Raji (cell line): ENCODE measurements around the gene WDR54.

Source experiments
- POLR2A ChIP-seq: IDR thresholded peaks from 2 replicates; pipeline ENCODE4 v1.6.1; 2011; ENCODE audit warnings: low read depth, low read length, control low read depth; ENCODE audit not compliant: insufficient read depth

Gene WDR54

DNA sequence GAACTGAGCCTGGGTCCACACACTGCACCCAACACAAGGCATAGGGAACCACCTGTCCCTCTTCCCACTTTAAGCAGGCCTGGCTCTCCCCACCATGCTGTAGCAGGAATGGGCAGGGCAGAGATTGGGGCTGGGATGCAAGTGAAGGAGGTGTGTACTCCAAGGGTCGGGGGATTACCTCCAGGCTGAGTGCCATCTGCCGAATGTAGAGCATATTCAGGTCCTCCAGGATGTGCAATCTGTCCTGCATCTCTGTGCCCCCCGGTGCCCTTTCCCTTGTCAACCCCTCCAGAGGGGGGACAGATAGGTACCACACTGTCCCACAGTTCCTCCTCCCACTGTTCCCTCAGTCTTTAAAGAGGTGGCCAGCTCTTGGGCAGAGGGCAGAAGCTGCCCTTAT lies 17.8 kb downstream of the WDR54 start:
- TF ChIP-seq POLR2A, result no peak

DNA sequence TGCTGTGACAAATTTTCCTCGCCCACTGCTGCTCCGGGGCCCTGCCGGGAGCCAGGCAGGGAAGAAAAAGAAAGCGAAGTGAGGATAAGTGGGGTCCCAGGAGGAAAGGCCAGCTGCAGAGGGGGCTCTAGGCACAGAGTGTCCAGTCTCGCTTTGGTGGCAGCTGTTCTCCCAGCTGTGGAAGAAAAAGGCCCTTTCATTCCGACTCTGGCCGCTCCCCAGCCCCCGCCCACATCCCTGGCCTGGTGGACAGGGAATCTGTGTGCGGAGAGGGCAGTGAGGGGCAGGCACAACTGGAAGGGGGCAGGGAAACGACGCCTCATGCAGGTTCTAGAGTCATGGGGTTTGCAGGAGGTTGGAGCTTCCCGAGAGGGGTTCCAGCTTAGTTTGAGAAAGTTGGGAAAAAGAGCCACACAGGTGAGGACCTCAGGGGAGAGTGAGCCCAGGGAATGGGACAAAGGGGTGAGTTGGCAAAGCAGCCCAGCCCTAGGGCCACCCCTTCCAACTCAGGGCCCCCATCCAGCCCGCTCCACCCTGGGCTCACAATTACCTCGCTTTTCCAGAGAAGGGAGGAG lies 18.4 kb downstream of the WDR54 start:
- TF ChIP-seq POLR2A, result no peak

DNA sequence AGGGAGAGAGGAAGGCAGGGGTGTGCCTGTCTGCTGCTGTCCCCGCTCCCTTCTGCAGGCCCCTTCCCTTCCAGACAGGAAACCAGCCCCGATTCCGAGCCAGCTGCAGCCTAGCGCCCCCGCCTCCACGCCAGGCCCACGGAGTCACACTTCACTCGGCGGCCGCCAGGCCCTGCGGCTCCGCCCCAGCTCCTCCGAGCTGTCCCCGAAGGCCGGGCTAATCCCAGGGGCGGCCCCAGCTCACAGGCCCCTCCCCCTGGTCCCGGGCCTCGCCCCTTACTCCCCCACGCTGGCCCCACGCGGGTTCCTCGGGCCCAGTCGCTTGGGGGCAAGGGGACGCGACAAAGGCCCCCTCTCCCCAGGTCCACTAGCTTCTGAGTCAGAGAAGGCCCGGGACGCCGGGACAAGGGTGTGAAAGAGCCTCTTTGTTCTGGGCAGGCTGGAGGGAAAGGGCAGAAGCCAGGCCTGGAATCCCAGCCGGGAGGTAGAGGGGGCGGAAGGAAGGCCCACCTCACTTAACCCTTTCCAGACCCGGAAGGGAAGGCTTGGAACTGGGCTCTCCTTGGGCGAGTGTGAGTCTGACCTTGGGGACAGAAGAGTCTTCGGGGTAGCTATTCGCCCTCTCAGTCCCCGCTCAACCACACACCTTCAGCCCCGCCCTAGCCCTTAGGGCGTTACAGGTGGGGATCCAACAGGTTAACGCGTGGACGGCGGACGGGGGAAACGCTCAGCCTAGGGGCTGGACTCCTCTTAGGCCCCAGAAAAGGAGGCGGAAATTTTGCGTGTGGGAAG lies 19.0 kb downstream of the WDR54 start:
- peak; percentile 40; the same call in 1 of the 2 replicates for TF ChIP-seq POLR2A

DNA sequence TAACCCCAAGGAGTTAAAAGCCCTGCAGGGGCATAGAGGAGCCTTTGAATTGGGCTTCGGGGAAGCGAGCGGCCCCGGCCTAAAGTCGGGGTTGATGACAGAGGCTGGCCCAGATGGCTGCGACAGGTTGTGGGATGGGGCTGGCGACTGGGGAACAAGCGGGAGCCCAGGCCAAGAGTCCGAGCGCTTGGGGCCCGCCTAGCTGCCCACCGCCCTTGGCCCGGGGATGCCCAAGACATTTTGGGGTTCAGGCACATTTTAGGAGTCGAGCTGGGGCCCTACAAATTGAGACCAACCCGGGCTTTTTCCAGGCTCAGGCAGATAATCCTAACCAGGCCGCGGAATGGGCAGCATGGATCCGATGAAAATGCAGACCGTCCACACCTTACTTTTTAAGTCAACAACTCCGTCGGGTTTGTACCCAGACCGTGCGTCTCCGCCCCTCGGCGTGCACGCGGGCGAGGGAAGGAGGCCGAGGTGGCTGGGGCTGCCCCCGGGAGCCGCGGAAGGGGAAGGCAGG lies 19.7 kb downstream of the WDR54 start:
- no peak for TF ChIP-seq POLR2A

DNA sequence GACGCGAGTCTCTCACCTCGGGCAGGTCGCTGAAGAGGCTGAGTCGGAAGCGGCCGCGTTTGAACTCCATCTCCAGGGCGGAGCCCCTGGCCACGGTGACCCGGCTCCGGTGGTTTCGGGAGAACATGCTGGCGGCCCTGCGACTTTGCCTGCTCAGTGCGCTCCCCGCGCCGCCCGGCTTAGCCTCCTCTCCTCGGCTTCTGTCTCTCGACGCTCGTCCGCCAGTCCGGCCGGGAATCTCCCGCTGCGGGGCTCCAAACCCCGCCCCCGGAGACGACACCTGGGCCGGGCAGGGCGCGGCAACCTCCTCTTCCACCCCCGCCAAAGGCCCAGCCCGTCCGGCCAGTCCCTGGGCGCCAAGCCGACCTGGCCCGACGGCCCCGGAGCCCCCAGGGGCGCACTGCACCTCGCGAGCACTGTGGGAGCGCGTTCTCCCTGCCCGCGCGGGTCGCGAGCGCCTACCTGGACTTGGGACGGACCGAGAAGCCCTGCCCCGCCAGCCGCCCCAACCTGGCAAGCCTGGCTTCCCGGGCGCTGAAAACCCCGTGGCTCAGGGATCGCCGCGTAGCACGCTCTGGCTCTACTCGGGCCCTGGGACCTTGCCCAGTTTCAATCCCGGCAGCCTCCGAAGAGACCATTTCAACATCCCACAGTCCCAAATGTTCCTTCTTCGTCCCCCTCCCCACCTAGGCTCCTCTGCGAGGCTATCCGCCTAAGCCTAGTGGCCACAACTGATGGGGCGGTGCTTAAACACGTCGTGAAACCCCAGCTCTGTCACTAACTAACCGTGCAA lies 20.4 kb downstream of the WDR54 start, which contains the start of gene RTKN:
Gene RTKN, minus strand, starts transcription at position 248 of the 793 bp plus-strand sequence. Its CDS starts 121 bp downstream, at position 127.
- TF ChIP-seq POLR2A, result no peak

DNA sequence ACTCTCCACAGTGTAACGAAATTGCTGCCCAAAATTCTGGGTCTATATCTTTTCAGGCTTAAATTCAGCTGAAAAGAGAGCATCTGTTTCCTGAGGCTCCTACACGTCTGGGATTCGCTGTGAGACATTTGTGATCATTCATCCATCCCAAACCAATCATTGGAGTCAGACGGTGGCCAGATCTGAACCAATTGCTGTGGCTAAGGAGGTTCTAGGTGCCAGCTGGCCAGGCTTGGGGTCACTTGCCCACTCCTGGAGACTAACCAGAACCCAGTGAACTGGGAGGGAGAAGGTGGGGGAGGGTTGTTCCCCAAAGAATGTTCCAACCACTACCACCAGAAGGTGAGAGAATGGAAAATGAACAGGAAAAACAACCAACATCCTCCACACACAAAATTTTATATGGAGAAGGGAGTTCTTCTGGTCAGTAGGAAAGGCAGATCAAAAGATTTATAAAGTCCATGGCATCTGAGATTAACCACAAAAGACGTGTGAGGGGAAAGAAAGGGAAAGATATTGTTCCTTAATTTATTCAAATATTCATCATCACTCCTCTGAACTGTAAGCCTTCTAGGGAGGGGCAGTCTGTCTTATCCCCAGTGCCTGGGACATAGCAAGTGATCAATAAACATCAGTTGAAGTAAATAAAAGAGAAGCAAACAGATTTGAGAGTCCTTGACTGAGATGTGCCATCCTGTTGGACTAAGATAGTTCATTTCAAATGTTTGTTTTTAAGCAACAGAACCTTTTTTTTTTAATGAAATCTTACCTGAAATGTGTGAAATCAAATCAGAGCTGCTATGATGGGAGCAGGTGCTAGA lies 23.2 kb downstream of the WDR54 start:
- TF ChIP-seq POLR2A, result no peak

DNA sequence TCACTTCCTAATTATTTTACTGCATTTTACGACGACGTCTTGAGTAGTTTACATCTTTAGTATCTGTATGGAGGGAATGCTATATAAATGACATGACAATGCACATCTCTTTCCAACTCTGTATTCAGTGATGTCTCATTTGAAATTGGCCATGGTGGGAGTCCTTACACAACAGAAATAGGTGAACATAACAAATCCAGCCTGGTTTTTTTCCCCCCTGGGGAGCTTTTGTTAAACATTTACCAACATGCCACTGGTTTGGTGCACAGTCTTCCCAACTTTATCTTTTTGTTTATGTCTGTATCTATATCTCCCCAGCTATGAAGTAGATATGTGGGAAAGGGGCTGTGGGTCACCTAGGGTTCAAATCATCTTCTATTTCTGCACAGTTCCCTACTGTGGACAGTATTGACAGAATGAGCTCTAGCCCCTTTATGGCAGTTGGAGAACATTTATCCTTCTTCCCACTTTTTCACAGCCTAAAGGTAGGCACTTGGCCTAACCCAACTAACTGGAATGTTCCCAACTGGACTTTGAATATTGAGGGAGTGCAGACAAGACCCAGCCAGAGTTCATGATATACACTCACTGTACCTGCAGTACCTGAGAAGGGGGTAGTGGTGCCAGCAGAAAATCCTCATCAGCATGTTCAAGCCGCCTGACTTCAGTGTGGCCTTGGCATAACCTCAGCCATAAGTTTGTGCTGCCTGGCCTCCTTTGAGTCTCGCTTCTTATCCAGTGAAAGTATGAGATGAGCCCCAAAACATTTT lies 25.9 kb downstream of the WDR54 start:
- no peak for TF ChIP-seq POLR2A

DNA sequence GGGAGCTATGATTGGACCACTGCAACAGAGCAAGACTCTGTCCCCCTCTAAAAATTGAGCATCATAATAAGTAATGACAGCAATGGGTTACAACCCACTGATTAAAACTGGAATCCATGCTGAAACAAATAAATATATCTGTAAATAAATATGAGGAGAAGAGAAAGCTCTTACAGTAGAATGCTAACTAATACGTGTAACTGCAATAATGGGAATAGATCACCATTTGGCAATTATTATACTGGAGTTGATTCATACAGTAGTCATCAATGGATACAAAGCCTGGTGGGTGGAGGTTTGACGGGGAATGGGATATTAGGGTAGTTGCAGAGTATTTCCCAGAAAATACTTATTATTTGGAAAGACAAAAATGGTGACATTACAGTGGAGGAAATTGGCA lies 27.2 kb downstream of the WDR54 start:
- TF ChIP-seq POLR2A, result no peak

DNA sequence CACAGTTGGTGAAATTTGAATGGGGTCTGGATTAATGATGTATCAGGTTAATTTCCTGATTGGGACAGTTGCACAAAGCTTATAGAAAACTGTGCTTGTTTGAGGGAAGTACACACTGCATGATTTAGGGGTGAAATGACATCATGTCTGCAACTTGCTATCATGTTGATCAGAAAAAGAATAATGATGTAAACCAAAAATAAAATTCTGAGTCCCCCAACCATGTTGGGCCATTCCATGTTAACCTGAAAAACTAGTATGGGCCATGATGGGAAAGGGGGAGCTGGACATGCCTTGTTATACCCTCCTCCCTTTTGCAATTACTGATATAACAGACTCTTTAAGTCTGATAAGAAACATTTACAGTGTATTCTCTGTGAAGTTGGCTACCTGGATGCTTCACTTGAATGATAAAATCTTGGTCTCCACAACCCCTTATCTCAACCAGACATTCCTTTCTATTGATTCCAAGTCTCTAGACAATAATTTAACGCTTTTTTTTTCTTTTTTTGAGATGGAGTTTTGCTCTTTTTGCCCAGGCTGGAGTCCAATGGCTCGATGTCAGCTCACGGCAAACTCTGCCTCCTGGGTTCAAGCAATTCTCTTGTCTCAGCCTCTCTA lies 29.1 kb downstream of the WDR54 start:
- no peak for TF ChIP-seq POLR2A

DNA sequence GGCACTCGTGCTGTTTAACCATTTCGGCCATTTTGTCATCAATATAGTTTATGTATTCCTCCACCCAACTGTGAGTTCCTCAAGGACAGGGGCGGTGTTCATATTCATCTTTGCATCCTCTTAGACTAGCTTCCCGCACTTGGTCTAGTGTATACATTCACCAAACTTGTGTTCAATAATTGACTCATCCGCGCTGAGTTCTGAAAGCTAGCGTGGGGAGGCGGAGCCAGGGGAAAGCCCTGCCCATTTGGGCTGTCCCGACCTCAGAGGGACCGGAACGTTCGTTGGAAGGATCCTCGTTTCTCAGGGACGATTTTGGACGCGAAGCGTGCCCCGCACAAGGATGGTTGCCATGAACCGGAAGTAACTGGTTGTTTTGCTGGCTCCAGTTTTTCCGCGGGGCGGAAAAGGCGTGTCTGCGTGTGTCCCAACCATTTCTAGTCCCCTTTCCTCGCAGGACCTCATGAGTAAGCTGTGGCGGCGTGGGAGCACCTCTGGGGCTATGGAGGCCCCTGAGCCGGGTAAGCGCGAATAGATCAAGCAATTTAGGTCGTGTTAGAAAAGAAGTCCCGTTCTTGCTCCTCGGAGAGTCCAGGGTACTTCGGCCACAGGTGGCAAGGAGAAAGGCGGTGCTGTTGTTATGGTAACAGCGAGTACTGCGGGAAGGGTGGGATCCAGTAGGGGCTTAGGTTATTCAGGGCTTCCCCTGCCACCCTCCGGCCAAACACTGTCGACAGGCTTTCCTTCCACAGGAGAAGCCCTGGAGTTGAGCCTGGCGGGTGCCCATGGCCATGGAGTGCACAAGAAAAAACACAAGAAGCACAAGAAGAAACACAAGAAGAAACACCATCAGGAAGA lies 33.4 kb downstream of the WDR54 start, which contains the start of gene INO80B:
Gene INO80B, plus strand, starts transcription at position 434 of the 858 bp plus-strand sequence. Its CDS starts 30 bp downstream, at position 464.
- peak; percentile 81 for TF ChIP-seq POLR2A

DNA sequence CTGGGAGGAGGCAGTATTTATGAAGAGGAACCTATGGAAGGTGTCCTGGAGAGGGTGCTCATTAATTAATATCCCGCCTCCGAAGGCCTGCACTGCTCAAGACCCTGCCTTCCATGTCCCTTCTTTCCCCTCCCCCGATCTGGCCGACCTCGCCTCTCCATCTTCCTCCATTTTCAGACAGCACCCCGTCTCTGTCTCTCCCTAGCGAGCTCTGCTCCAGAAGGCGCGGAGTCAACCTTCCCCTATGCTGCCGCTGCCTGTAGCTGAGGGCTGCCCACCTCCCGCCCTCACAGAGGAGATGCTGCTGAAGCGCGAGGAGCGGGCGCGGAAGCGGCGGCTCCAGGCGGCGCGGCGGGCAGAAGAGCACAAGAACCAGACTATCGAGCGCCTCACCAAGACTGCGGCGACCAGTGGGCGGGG lies 35.6 kb downstream of the WDR54 start:
- no peak; the same call in none of the 2 replicates for TF ChIP-seq POLR2A

DNA sequence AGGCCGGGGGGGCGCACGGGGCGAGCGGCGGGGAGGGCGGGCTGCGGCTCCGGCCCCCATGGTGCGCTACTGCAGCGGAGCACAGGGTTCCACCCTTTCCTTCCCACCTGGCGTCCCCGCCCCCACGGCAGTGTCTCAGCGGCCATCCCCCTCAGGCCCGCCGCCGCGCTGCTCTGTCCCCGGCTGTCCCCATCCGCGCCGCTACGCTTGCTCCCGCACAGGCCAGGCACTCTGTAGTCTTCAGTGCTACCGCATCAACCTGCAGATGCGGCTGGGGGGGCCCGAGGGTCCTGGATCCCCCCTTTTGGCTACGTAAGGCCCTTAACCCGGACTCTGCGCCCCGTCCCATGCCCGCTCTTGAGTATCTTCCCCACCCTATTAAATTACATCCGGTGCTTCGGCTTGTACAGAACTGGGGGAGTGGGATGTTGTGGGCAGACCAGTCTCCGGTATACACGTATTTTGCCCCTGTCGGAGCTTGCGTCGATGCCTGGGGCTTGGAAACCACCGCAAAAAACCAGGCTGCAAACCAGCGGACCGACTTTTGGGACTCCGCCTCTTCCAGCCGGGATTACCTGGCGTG lies 36.1 kb downstream of the WDR54 start:
- peak; percentile 46 for TF ChIP-seq POLR2A

DNA sequence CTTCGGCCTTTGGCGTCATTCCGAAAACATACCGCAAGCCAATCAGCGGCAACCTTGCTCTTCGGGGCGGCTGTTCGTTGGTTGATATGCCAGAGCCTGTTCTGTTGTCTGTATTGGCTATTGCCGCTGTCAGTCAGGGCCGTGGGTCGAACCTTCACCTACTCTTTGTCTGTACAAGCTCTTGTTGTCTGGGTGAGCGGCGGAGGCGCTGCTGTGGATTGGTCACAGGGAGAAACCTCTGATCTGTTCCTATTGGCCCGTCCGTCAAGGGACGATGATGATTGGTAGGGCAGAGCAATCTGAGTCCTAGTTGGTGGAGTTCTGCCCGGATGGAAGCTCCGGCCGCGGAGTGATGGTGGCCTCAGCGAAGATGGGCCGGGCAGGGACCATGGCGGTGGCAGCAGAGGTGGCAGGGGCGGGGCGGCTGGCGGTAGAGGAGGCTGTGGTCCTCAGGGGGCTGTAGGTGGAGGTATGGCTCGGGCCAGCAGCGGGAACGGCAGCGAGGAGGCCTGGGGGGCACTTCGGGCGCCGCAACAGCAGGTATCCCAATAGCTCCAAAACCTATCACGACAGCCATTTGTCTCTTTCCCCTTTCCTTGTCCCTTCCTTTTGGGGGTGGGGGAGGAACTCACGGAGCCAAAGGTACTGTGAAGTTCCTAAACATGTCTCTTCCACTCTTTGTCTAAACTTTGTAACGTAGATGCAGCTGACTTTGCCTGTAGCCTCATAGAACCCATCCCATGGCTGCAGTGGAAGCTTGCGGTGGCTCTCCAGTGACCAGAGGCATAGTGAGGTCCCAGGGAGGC lies 36.8 kb downstream of the WDR54 start, which contains the start of gene WBP1:
Gene WBP1, plus strand, starts transcription at position 307 of the 806 bp plus-strand sequence. Its CDS starts 165 bp downstream, at position 472.
- peak; percentile 46 for TF ChIP-seq POLR2A
